Measurements from ENCODE around the gene SERPIND1.

Gene SERPIND1

GRCh38 chr22:20783844-20784723, 10.2 kb downstream of the SERPIND1 start:
- Histone ChIP-seq H3K27ac (ENCODE audit: extremely low read depth, low read depth, low read length) (no peak overlapping the region), H3K36me3 (ENCODE audit: control insufficient read depth in 2 of 2, insufficient read depth in 1 of 2, low read length in 2 of 2) (peaks cover 0 to 55% of the 10 kb centered on the region in 2 experiments; a peak in 1 of 3 replicates), H3K9me3 (ENCODE audit: control insufficient read depth, insufficient read depth, low read depth, low read length) (no peaks in the 10 kb centered on the region), H3K4me1 (ENCODE audit: control insufficient read depth, insufficient read depth, low read length) (no peaks in the 10 kb centered on the region), H3K4me3 (ENCODE audit: low read depth, low read length) (no peak overlapping the region)
- CTCF ChIA-PET, result interaction anchor here (0.6 to 4.0 kb wide), 37 partner anchors 8 to 775 kb away, joined by 3 to 34 read pairs (median 4); partner anchors contain the start of gene SERPIND1
- no peak for TF ChIP-seq ZNF624 (tag by site-specific recombination; IDR thresholded peaks at IDR 0.05)
- TF ChIP-seq ZNF654 (tag by site-specific recombination; IDR thresholded peaks at IDR 0.05; ENCODE audit: low read depth), result peak; percentile 50
- TF ChIP-seq SCRT2 (tag by site-specific recombination; IDR thresholded peaks at IDR 0.05), result 0 out of 2 replicates have a peak, but pooled peaks have one; percentile 18
- TF ChIP-seq, protein P1, sequence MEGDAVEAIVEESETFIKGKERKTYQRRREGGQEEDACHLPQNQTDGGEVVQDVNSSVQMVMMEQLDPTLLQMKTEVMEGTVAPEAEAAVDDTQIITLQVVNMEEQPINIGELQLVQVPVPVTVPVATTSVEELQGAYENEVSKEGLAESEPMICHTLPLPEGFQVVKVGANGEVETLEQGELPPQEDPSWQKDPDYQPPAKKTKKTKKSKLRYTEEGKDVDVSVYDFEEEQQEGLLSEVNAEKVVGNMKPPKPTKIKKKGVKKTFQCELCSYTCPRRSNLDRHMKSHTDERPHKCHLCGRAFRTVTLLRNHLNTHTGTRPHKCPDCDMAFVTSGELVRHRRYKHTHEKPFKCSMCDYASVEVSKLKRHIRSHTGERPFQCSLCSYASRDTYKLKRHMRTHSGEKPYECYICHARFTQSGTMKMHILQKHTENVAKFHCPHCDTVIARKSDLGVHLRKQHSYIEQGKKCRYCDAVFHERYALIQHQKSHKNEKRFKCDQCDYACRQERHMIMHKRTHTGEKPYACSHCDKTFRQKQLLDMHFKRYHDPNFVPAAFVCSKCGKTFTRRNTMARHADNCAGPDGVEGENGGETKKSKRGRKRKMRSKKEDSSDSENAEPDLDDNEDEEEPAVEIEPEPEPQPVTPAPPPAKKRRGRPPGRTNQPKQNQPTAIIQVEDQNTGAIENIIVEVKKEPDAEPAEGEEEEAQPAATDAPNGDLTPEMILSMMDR (tag by site-specific recombination; IDR thresholded peaks at IDR 0.05), result peak; percentile 34; the same call in 1 of the 2 replicates
- TF ChIP-seq ZNF660 (tag by site-specific recombination; IDR thresholded peaks at IDR 0.05), result peak; percentile 47; the same call in 1 of the 2 replicates
- POLR2A ChIA-PET, result no interaction called here

- no peak overlapping the region for H3K4me3 ChIP-seq (ENCODE audit: low read depth, low read length)
- H3K27ac ChIP-seq (ENCODE audit: extremely low read depth, low read depth, low read length), result no peak overlapping the region
- ChIA-PET POLR2A (no interaction called here), CTCF (interaction anchor here (0.7 to 4.0 kb wide), 7 partner anchors 9 to 95 kb away, joined by 3 to 34 read pairs (median 6); no protein-coding TSS in a partner anchor)
- H3K4me1 ChIP-seq (ENCODE audit: control insufficient read depth, insufficient read depth, low read length), result no peaks in the 10 kb centered on the region
- H3K9me3 ChIP-seq (ENCODE audit: control insufficient read depth, insufficient read depth, low read depth, low read length), result no peaks in the 10 kb centered on the region
- TF ChIP-seq ZNF837 (tag by site-specific recombination; IDR thresholded peaks at IDR 0.05) (no peak), ZNF404 (tag by site-specific recombination; IDR thresholded peaks at IDR 0.05) (no peak), ZNF747 (tag by site-specific recombination; IDR thresholded peaks at IDR 0.05) (no peak), GLI4 (tag by site-specific recombination; IDR thresholded peaks at IDR 0.05) (no peak), ZNF561 (tag by site-specific recombination; IDR thresholded peaks at IDR 0.05; ENCODE audit: borderline replicate concordance) (no peak)
- TF ChIP-seq, protein P2, sequence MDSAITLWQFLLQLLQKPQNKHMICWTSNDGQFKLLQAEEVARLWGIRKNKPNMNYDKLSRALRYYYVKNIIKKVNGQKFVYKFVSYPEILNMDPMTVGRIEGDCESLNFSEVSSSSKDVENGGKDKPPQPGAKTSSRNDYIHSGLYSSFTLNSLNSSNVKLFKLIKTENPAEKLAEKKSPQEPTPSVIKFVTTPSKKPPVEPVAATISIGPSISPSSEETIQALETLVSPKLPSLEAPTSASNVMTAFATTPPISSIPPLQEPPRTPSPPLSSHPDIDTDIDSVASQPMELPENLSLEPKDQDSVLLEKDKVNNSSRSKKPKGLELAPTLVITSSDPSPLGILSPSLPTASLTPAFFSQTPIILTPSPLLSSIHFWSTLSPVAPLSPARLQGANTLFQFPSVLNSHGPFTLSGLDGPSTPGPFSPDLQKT (IDR thresholded peaks at IDR 0.05; ENCODE audit: borderline replicate concordance, low read depth, low read length), result no peak
- H3K36me3 ChIP-seq (ENCODE audit: control insufficient read depth in 2 of 2, insufficient read depth in 1 of 2, low read length in 2 of 2), result peaks cover 0 to 63% of the 10 kb centered on the region in 2 experiments; a peak in 1 of 3 replicates
Measured at GRCh38 chr22:20785415-20785814, 11.5 kb downstream of the SERPIND1 start.

- no peak overlapping the region for H3K27ac ChIP-seq (ENCODE audit: extremely low read depth, low read depth, low read length)
- ChIA-PET POLR2A (no interaction called here), CTCF (interaction anchor here (0.9 to 4.0 kb wide), 4 partner anchors 8 to 35 kb away, joined by 3 to 34 read pairs (median 8); no protein-coding TSS in a partner anchor)
- no peak overlapping the region for H3K4me3 ChIP-seq (ENCODE audit: low read depth, low read length)
- no peaks in the 10 kb centered on the region for H3K9me3 ChIP-seq (ENCODE audit: control insufficient read depth, insufficient read depth, low read depth, low read length)
- peaks cover 0 to 68% of the 10 kb centered on the region in 2 experiments; a peak in 1 of 3 replicates for H3K36me3 ChIP-seq (ENCODE audit: control insufficient read depth in 2 of 2, insufficient read depth in 1 of 2, low read length in 2 of 2)
- no peaks in the 10 kb centered on the region for H3K4me1 ChIP-seq (ENCODE audit: control insufficient read depth, insufficient read depth, low read length)
- TF ChIP-seq ZNF19 (tag by site-specific recombination; IDR thresholded peaks at IDR 0.05; ENCODE audit: low read depth) (no peak), ZNF37A (tag by site-specific recombination; IDR thresholded peaks at IDR 0.05) (no peak), ZEB2 (tag by site-specific recombination; IDR thresholded peaks at IDR 0.05) (no peak), BCL11B (tag by site-specific recombination; IDR thresholded peaks at IDR 0.05; ENCODE audit: low read depth) (no peak), ZSCAN5A (tag by site-specific recombination; IDR thresholded peaks at IDR 0.05) (no peak), EGR2 (tag by site-specific recombination; IDR thresholded peaks at IDR 0.05; ENCODE audit: low read depth) (no peak), GFI1B (tag by site-specific recombination; IDR thresholded peaks at IDR 0.05) (no peak), ZNF610 (tag by site-specific recombination; IDR thresholded peaks at IDR 0.05; ENCODE audit: borderline replicate concordance) (no peak), KLF17 (tag by site-specific recombination; IDR thresholded peaks at IDR 0.05) (no peak), YY2 (tag by site-specific recombination; IDR thresholded peaks at IDR 0.05) (no peak), ZNF626 (tag by site-specific recombination; IDR thresholded peaks at IDR 0.05) (no peak), ZNF133 (tag by site-specific recombination; IDR thresholded peaks at IDR 0.05) (no peak), ZNF366 (tag by site-specific recombination; conservative IDR thresholded peaks at IDR 0.05) (no peak), ZNF335 (tag by site-specific recombination; conservative IDR thresholded peaks at IDR 0.05) (no peak), ZFP41 (tag by site-specific recombination; IDR thresholded peaks at IDR 0.05; ENCODE audit: borderline replicate concordance) (no peak), ZNF140 (tag by site-specific recombination; IDR thresholded peaks at IDR 0.05) (no peak)
Measured at GRCh38 chr22:20786048-20786447, 12.1 kb downstream of the SERPIND1 start.

Data from HEK293 (cell line).